ENCODE measurements around the gene TAF11L5.
"Not testable (repeated sequence)": the region's sequence is repeated elsewhere in the genome, so short reads cannot be mapped to it uniquely, and the experiment has no call there.

Gene TAF11L5

GRCh38 chr5:17524935-17525334, at the start of gene TAF11L5:
TSS of gene TAF11L5 (plus strand) at chr5:17525235.
- not testable (repeated sequence) for DNase-seq

GRCh38 chr5:17477043-17477442, 48.0 kb upstream of the TAF11L5 start:
- DNase-seq, result no peak

- DNase-seq, result no peak
Observed at GRCh38 chr5:17477573-17478265, 47.3 kb upstream of the TAF11L5 start.

- DNase-seq, result no peak
Observed at GRCh38 chr5:17481378-17481777, 43.7 kb upstream of the TAF11L5 start.

- DNase-seq, result no peak
Observed at GRCh38 chr5:17482790-17483189, 42.2 kb upstream of the TAF11L5 start.

- DNase-seq, result not testable (repeated sequence)
Observed at GRCh38 chr5:17486464-17487173, 38.4 kb upstream of the TAF11L5 start.

GRCh38 chr5:17487174-17487512, 37.9 kb upstream of the TAF11L5 start:
- DNase-seq, result no peak

- not testable (repeated sequence) for DNase-seq
Observed at GRCh38 chr5:17491257-17491656, 33.8 kb upstream of the TAF11L5 start.

GRCh38 chr5:17492770-17493169, 32.3 kb upstream of the TAF11L5 start:
- DNase-seq, result no peak

GRCh38 chr5:17497446-17497845, 27.6 kb upstream of the TAF11L5 start:
- DNase-seq, result no peak

- DNase-seq, result not testable (repeated sequence)
Observed at GRCh38 chr5:17497931-17498330, 27.1 kb upstream of the TAF11L5 start, which contains the start of gene TAF11L2. TSS of gene TAF11L2 (plus strand) at chr5:17498231.

GRCh38 chr5:17511775-17512325, 13.2 kb upstream of the TAF11L5 start:
- no peak for DNase-seq

GRCh38 chr5:17517526-17517925, 7.5 kb upstream of the TAF11L5 start:
- DNase-seq, result not testable (repeated sequence)

- DNase-seq, result not testable (repeated sequence)
Observed at GRCh38 chr5:17518067-17518466, 7.0 kb upstream of the TAF11L5 start, which contains the start of gene TAF11L3. TSS of gene TAF11L3 (plus strand) at chr5:17518367.

GRCh38 chr5:17519508-17519907, 5.5 kb upstream of the TAF11L5 start:
- DNase-seq, result not testable (repeated sequence)

GRCh38 chr5:17521501-17521900, 3.5 kb upstream of the TAF11L5 start, which contains the start of gene TAF11L4:
TSS of gene TAF11L4 (plus strand) at chr5:17521801.
- DNase-seq, result not testable (repeated sequence)

- DNase-seq, result not testable (repeated sequence)
Observed at GRCh38 chr5:17526504-17526903, 1.5 kb downstream of the TAF11L5 start.

- DNase-seq, result not testable (repeated sequence)
Observed at GRCh38 chr5:17528369-17528768, 3.3 kb downstream of the TAF11L5 start, which contains the start of gene TAF11L6. TSS of gene TAF11L6 (plus strand) at chr5:17528669.

Data from NCI-H187 (cell line).